Esophagus squamous epithelium (tissue), 5 donors: ENCODE data around the gene IGF1. TPM values are rescaled to one million over a fixed set of nuclear protein-coding genes. Genes with fewer than 3 reads are reported as not detected.

Source experiments
- DNase-seq: peaks from one replicate; lab custom pipeline; 2025; lab: John Stamatoyannopoulos, UW
- H3K27ac ChIP-seq, 4 donors: fragments of 200-600 bp; sonication (generic); one replicate each; pipeline ENCODE4 v1.5.1; 2016 to 2019; ENCODE audit warnings: mild to moderate bottlenecking in 1 of 4
- H3K27me3 ChIP-seq, 4 donors: fragments of 200-600 bp; sonication (generic); 1 replicate in 3 of 4; 2 replicates in 1 of 4; pipeline versions ENCODE4 v1.5.1 to v1.6.0; 2017 to 2021; ENCODE audit warnings: antibody characterized with exemption in 1 of 4
- H3K36me3 ChIP-seq, 3 donors: fragments of 200-600 bp; sonication (generic); one replicate each; pipeline ENCODE4 v1.5.1; 2016 to 2019
- H3K4me1 ChIP-seq, 3 donors: fragments of 200-600 bp; sonication (generic); one replicate each; pipeline ENCODE4 v1.5.1; 2017 to 2019
- H3K4me3 ChIP-seq, 4 donors: fragments of 200-600 bp; sonication (generic); 1 replicate in 3 of 4; 2 replicates in 1 of 4; pipeline ENCODE4 v1.5.1; 2016 to 2019; ENCODE audit warnings: mild to moderate bottlenecking in 2 of 4, moderate library complexity in 1 of 4
- H3K9me3 ChIP-seq, 3 donors: fragments of 200-600 bp; sonication (generic); one replicate each; pipeline ENCODE4 v1.5.1; 2016 to 2019
- CTCF ChIP-seq, 6 experiments: fragments of 450-650 bp in 4 of 6; fragments of 200-600 bp in 2 of 6; sonication (generic) in 2 of 6; IDR thresholded peaks; one replicate each; pipeline ENCODE4 v1.5.1; 2016 to 2019; ENCODE audit warnings: antibody characterized with exemption in 6 of 6, mild to moderate bottlenecking in 4 of 6, moderate library complexity in 4 of 6
- POLR2A ChIP-seq, 4 donors: fragments of 450-650 bp; IDR thresholded peaks; one replicate each; pipeline ENCODE4 v1.6.1; 2017; ENCODE audit warnings: antibody characterized with exemption in 4 of 4, mild to moderate bottlenecking in 4 of 4, moderate library complexity in 3 of 4
- WGBS, 2 donors: methylation state at CpG; one replicate each; pipeline ENCODE4 v1.1.5; 2018; 5-methylcytosine and 5-hydroxymethylcytosine counted together
- intact Hi-C: fragments of 100-400 bp; cut with DNase I; formaldehyde crosslinking; loops from one replicate; pipeline ENCODE4 v1.15.0; 2022
- total RNA-seq, 4 donors: library from RNA; depleted of rRNA; stranded (reverse); fragments of >200 nt; gene quantifications; one replicate each; pipeline ENCODE4 v1.1.0, GENCODE V29; 2016
- donor health status: DM: yes; HTN: yes; CAD: no.

IGF1 gene
- total RNA-seq, 4 donors from 2014 or later = 0.23 to 36.3 (median 5.6) TPM

DNA sequence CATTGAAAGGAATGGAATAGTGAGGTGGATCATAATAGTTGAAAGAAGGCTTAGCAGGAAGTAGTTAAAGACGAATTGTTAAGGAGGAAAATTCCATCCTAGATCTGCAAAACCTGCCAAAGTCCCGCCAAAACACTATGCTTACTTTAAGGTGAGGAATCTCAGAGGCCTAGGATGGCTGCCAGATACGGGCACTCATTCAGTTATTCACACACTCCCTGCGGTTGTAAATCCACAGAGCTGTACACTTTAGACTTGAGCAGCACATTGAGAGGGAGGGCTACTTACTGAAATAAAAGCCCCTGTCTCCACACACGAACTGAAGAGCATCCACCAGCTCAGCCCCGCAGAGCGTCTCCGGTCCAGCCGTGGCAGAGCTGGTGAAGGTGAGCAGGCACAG lies 5.0 kb downstream of the IGF1 start:
- H3K27ac ChIP-seq = no peak overlapping the region
- intact Hi-C loops = no loop called here
- TF ChIP-seq POLR2A (IDR thresholded peaks at IDR 0.05) = no peak
- TF ChIP-seq CTCF (IDR thresholded peaks at IDR 0.05) = no peak
- no peaks in the 10 kb centered on the region for H3K27me3 ChIP-seq
- no peaks in the 10 kb centered on the region for H3K9me3 ChIP-seq
- peaks cover 4 to 40% (median 8%) of the 10 kb centered on the region in 3 donors for H3K4me1 ChIP-seq
- WGBS, 2 donors = 41 to 51% methylated on average over 5 to 9 of the region's 9 CpGs
- DNase-seq = no peak
- H3K36me3 ChIP-seq = no peaks in the 10 kb centered on the region
- no peak overlapping the region for H3K4me3 ChIP-seq

- WGBS, 2 donors = 59 to 70% methylated on average over 3 of the region's 3 CpGs
- Histone ChIP-seq H3K4me1 (peaks cover 4 to 32% (median 8%) of the 10 kb centered on the region in 3 donors), H3K36me3 (no peaks in the 10 kb centered on the region), H3K27ac (no peak overlapping the region), H3K9me3 (no peaks in the 10 kb centered on the region), H3K27me3 (no peaks in the 10 kb centered on the region), H3K4me3 (no peak overlapping the region)
- no peak for TF ChIP-seq CTCF (IDR thresholded peaks at IDR 0.05)
- TF ChIP-seq POLR2A (IDR thresholded peaks at IDR 0.05) = no peak
- intact Hi-C loops = no loop called here
- no peak for DNase-seq
These were observed 5.8 kb downstream of the IGF1 start for GRCh38 chr12:102474438-102475064.

GRCh38 chr12:102472496-102472895 lies 7.9 kb downstream of the IGF1 start:
- no peak for TF ChIP-seq POLR2A (IDR thresholded peaks at IDR 0.05)
- TF ChIP-seq CTCF (IDR thresholded peaks at IDR 0.05) = no peak
- 75 to 80% methylated on average over 1 of the region's 1 CpG for WGBS, 2 donors
- H3K36me3 ChIP-seq = no peaks in the 10 kb centered on the region
- peaks cover 4 to 20% (median 4%) of the 10 kb centered on the region in 3 donors for H3K4me1 ChIP-seq
- H3K9me3 ChIP-seq = no peaks in the 10 kb centered on the region
- no peaks in the 10 kb centered on the region for H3K27me3 ChIP-seq
- no peak overlapping the region for H3K4me3 ChIP-seq
- H3K27ac ChIP-seq = no peak overlapping the region
- intact Hi-C loops = no loop called here
- no peak for DNase-seq

- no peak for TF ChIP-seq POLR2A (IDR thresholded peaks at IDR 0.05)
- no peak for TF ChIP-seq CTCF (IDR thresholded peaks at IDR 0.05)
- H3K36me3 ChIP-seq = no peaks in the 10 kb centered on the region
- whole genome bisulfite sequencing, 2 donors = 72 to 74% methylated on average over 2 of the region's 2 CpGs
- peaks cover 4 to 20% (median 4%) of the 10 kb centered on the region in 3 donors for H3K4me1 ChIP-seq
- no peak for DNase-seq
- intact Hi-C loops = no loop called here
- H3K9me3 ChIP-seq = no peaks in the 10 kb centered on the region
- no peak overlapping the region for H3K4me3 ChIP-seq
- H3K27me3 ChIP-seq = no peaks in the 10 kb centered on the region
- no peak overlapping the region for H3K27ac ChIP-seq
These were observed 8.8 kb downstream of the IGF1 start for GRCh38 chr12:102471556-102471955.

GRCh38 chr12:102470945-102471344 lies 9.4 kb downstream of the IGF1 start:
- Histone ChIP-seq H3K36me3 (no peaks in the 10 kb centered on the region), H3K27me3 (no peaks in the 10 kb centered on the region), H3K4me1 (peaks cover 4 to 20% (median 4%) of the 10 kb centered on the region in 3 donors), H3K27ac (no peak overlapping the region), H3K9me3 (no peaks in the 10 kb centered on the region), H3K4me3 (no peak overlapping the region)
- no peak for DNase-seq
- no peak for TF ChIP-seq CTCF (IDR thresholded peaks at IDR 0.05)
- no peak for TF ChIP-seq POLR2A (IDR thresholded peaks at IDR 0.05)
- intact Hi-C loops = no loop called here
- 67 to 68% methylated on average over 3 of the region's 3 CpGs for WGBS, 2 donors
